Measurements from ENCODE around the gene ANKRD13D.

ANKRD13D gene

GRCh38 chr11:67289226-67289650 is at the start of gene ANKRD13D:
Gene ANKRD13D (plus strand): TSS chr11:67289303. CDS start chr11:67289461, 158 bp downstream.
- no peak for DNase-seq

GRCh38 chr11:67239783-67240575 is 49.1 kb upstream of the ANKRD13D start:
- DNase-seq, result peak; percentile 97

GRCh38 chr11:67240576-67241389 is 48.3 kb upstream of the ANKRD13D start:
- DNase-seq, result no peak

GRCh38 chr11:67242548-67242947 is 46.6 kb upstream of the ANKRD13D start:
- DNase-seq, result no peak

- DNase-seq, result no peak
Measured at GRCh38 chr11:67243051-67243450, 46.1 kb upstream of the ANKRD13D start.

GRCh38 chr11:67245046-67245445 is 44.1 kb upstream of the ANKRD13D start:
- DNase-seq, result no peak

- no peak for DNase-seq
Measured at GRCh38 chr11:67247946-67248550, 41.1 kb upstream of the ANKRD13D start.

GRCh38 chr11:67248653-67249052 is 40.5 kb upstream of the ANKRD13D start:
- no peak for DNase-seq

GRCh38 chr11:67250059-67251043 is 38.8 kb upstream of the ANKRD13D start:
- DNase-seq, result no peak

- no peak for DNase-seq
Measured at GRCh38 chr11:67251841-67252240, 37.3 kb upstream of the ANKRD13D start.

- peak; percentile 43 for DNase-seq
Measured at GRCh38 chr11:67252831-67253239, 36.3 kb upstream of the ANKRD13D start.

- no peak for DNase-seq
Measured at GRCh38 chr11:67253872-67254624, 35.1 kb upstream of the ANKRD13D start.

- no peak for DNase-seq
Measured at GRCh38 chr11:67254798-67255197, 34.3 kb upstream of the ANKRD13D start.

- no peak for DNase-seq
Measured at GRCh38 chr11:67255353-67255752, 33.8 kb upstream of the ANKRD13D start.

- DNase-seq, result no peak
Measured at GRCh38 chr11:67255864-67256263, 33.2 kb upstream of the ANKRD13D start.

- DNase-seq, result no peak
Measured at GRCh38 chr11:67256477-67257135, 32.5 kb upstream of the ANKRD13D start.

- DNase-seq, result no peak
Measured at GRCh38 chr11:67260406-67260805, 28.7 kb upstream of the ANKRD13D start.

- DNase-seq, result peak; percentile 53
Measured at GRCh38 chr11:67260885-67261639, 28.0 kb upstream of the ANKRD13D start.

GRCh38 chr11:67261640-67261945 is 27.5 kb upstream of the ANKRD13D start:
- DNase-seq, result no peak

- no peak for DNase-seq
Measured at GRCh38 chr11:67261946-67262681, 27.0 kb upstream of the ANKRD13D start.

Measured in midbrain (tissue), 1 donor.